Thymus (tissue), 11 donors: ENCODE measurements around the gene CA14. TPM values are rescaled to one million over a fixed set of nuclear protein-coding genes. Genes with fewer than 3 reads are reported as not detected.
A peak's percentile ranks its signal among the peaks of the same experiment; 100 is the strongest.
"Not testable (repeated sequence)": the region's sequence is repeated elsewhere in the genome, so short reads cannot be mapped to it uniquely, and the experiment has no call there.

Experiments
- DNase-seq, 9 donors: peaks; one replicate each; pipeline ENCODE4 v3.0.0-alpha.2; 2013; ENCODE audit warnings: low spot score in 9 of 9, low read depth in 6 of 9, missing footprints in 1 of 9
- H3K27ac ChIP-seq, 2 donors: one replicate each; pipeline ENCODE4 v1.5.1; 2013; ENCODE audit warnings: control low read depth in 1 of 2, low read depth in 1 of 2, low read length in 1 of 2, mild to moderate bottlenecking in 1 of 2, moderate library complexity in 1 of 2
- H3K27me3 ChIP-seq, 2 donors: one replicate each; pipeline ENCODE4 v1.5.1; 2013; ENCODE audit warnings: low read length in 1 of 2; ENCODE audit not compliant: control insufficient read depth in 2 of 2, insufficient read depth in 1 of 2
- H3K36me3 ChIP-seq, 2 donors: one replicate each; pipeline ENCODE4 v1.5.1; 2013; ENCODE audit warnings: low read length in 1 of 2, mild to moderate bottlenecking in 1 of 2, moderate library complexity in 1 of 2; ENCODE audit not compliant: control insufficient read depth in 2 of 2, insufficient read depth in 2 of 2
- H3K4me1 ChIP-seq, 2 donors: one replicate each; pipeline ENCODE4 v1.5.1; 2013; ENCODE audit warnings: low read length in 2 of 2; ENCODE audit not compliant: control insufficient read depth in 2 of 2, insufficient read depth in 2 of 2
- H3K4me3 ChIP-seq, 2 donors: one replicate each; pipeline ENCODE4 v1.5.1; 2013; ENCODE audit warnings: low read length in 2 of 2, control low read depth in 1 of 2, mild to moderate bottlenecking in 1 of 2
- H3K9me3 ChIP-seq, 2 donors: one replicate each; pipeline ENCODE4 v1.5.1; 2013; ENCODE audit warnings: low read length in 1 of 2, mild to moderate bottlenecking in 1 of 2; ENCODE audit not compliant: control insufficient read depth in 2 of 2, insufficient read depth in 1 of 2
- WGBS: extraction: QIAGEN DNeasy Blood & Tissue Kit; methylation state at CpG from one replicate; pipeline ENCODE4 v1.1.7; 2013; 5-methylcytosine and 5-hydroxymethylcytosine counted together
- polyA plus RNA-seq: library from polyadenylated mRNA; stranded (reverse); fragments of 200-250 nt; gene quantifications from one replicate; pipeline ENCODE4 v1.2.3, GENCODE V29; 2013
- total RNA-seq: library from RNA; stranded (reverse); fragments of 120-200 nt; gene quantifications from one replicate; pipeline ENCODE4 v1.2.4, GENCODE V29; 2013
- donor health status: healthy.

The CA14 gene
- total and polyA plus RNA-seq, 2 donors = 0.09 to 0.14 TPM

GRCh38 chr1:150234566-150235293 lies 22.8 kb upstream of the CA14 start:
- peak overlapping the region; percentile 92 to 94 for H3K4me3 ChIP-seq
- peak in 7 of 9 donors; percentile 42 to 82 (median 65) for DNase-seq
- under 1% methylated on average over 78 of the region's 78 CpGs for WGBS
- peak overlapping the region; percentile 97 to 98 for H3K27ac ChIP-seq
- H3K36me3 ChIP-seq = peaks cover 0 to 16% of the 10 kb centered on the region in 2 donors
- H3K9me3 ChIP-seq = no peaks in the 10 kb centered on the region
- H3K27me3 ChIP-seq = no peaks in the 10 kb centered on the region
- peaks cover 6 to 19% of the 10 kb centered on the region in 2 donors for H3K4me1 ChIP-seq

- Histone ChIP-seq H3K4me3 (peak overlapping the region; percentile 92 to 94), H3K4me1 (peaks cover 6 to 19% of the 10 kb centered on the region in 2 donors), H3K27ac (peak overlapping the region; percentile 97 to 98), H3K27me3 (no peaks in the 10 kb centered on the region), H3K9me3 (no peaks in the 10 kb centered on the region), H3K36me3 (peaks cover 0 to 11% of the 10 kb centered on the region in 2 donors)
- under 1% methylated on average over 27 of the region's 27 CpGs for WGBS
- DNase-seq = peak in 5 of 9 donors; percentile 15 to 65 (median 35)
Measured at GRCh38 chr1:150235294-150235851, 22.2 kb upstream of the CA14 start.

- H3K36me3 ChIP-seq = peaks cover 0 to 6% of the 10 kb centered on the region in 2 donors
- H3K27ac ChIP-seq = peak within 1 kb of the TSS; percentile 97 to 98
- no peaks in the 10 kb centered on the region for H3K9me3 ChIP-seq
- under 1% methylated on average over 33 of the region's 33 CpGs for WGBS
- H3K27me3 ChIP-seq = no peaks in the 10 kb centered on the region
- peaks cover 6 to 19% of the 10 kb centered on the region in 2 donors for H3K4me1 ChIP-seq
- peak; percentile 93 to 99 (median 97) for DNase-seq
- peak within 1 kb of the TSS; percentile 92 to 94 for H3K4me3 ChIP-seq
Measured at GRCh38 chr1:150235852-150236613, 21.5 kb upstream of the CA14 start, which contains the start of gene ANP32E. TSS of gene ANP32E (minus strand) at chr1:150236112. CDS start at chr1:150235786, 326 bp downstream.

GRCh38 chr1:150236614-150237100 lies 20.9 kb upstream of the CA14 start:
- H3K4me1 ChIP-seq = peaks cover 6 to 19% of the 10 kb centered on the region in 2 donors
- peak overlapping the region; percentile 92 to 94 for H3K4me3 ChIP-seq
- DNase-seq = no peak
- no peaks in the 10 kb centered on the region for H3K9me3 ChIP-seq
- WGBS = 44% methylated on average over 10 of the region's 10 CpGs
- no peaks in the 10 kb centered on the region for H3K27me3 ChIP-seq
- no peaks in the 10 kb centered on the region for H3K36me3 ChIP-seq
- H3K27ac ChIP-seq = peak overlapping the region; percentile 36 to 81

GRCh38 chr1:150237176-150237575 lies 20.4 kb upstream of the CA14 start:
- H3K9me3 ChIP-seq, H3K36me3 ChIP-seq, H3K4me3 ChIP-seq, H3K27me3 ChIP-seq, DNase-seq, H3K27ac ChIP-seq: not testable (repeated sequence)
- peaks cover 6 to 19% of the 10 kb centered on the region in 2 donors for H3K4me1 ChIP-seq
- 96% methylated on average over 13 of the region's 13 CpGs for WGBS

GRCh38 chr1:150237746-150238145 lies 19.8 kb upstream of the CA14 start:
- H3K4me1 ChIP-seq = peaks cover 6 to 19% of the 10 kb centered on the region in 2 donors
- H3K9me3 ChIP-seq = no peaks in the 10 kb centered on the region
- DNase-seq = no peak
- WGBS = 99% methylated on average over 21 of the region's 21 CpGs
- H3K27me3 ChIP-seq = no peaks in the 10 kb centered on the region
- no peak overlapping the region for H3K4me3 ChIP-seq
- no peak overlapping the region for H3K27ac ChIP-seq
- no peaks in the 10 kb centered on the region for H3K36me3 ChIP-seq

- Histone ChIP-seq H3K9me3 (no peaks in the 10 kb centered on the region), H3K4me3 (no peak overlapping the region), H3K27me3 (no peaks in the 10 kb centered on the region), H3K4me1 (no peaks in the 10 kb centered on the region), H3K27ac (no peak overlapping the region), H3K36me3 (no peaks in the 10 kb centered on the region)
- DNase-seq = no peak
- 97% methylated on average over 3 of the region's 3 CpGs for WGBS
Measured at GRCh38 chr1:150243003-150243402, 14.6 kb upstream of the CA14 start.

GRCh38 chr1:150249936-150250335 lies 7.6 kb upstream of the CA14 start:
- H3K27me3 ChIP-seq = peaks cover 0 to 2% of the 10 kb centered on the region in 2 donors
- WGBS = 95% methylated on average over 2 of the region's 2 CpGs

GRCh38 chr1:150256198-150256553 lies 1.4 kb upstream of the CA14 start:
- Histone ChIP-seq H3K36me3 (no peaks in the 10 kb centered on the region), H3K4me1 (peaks cover 0 to 18% of the 10 kb centered on the region in 2 donors), H3K27me3 (peaks cover 7 to 52% of the 10 kb centered on the region in 2 donors), H3K27ac (no peak overlapping the region), H3K4me3 (no peak overlapping the region), H3K9me3 (no peaks in the 10 kb centered on the region)
- WGBS = 5% methylated on average over 1 of the region's 1 CpG
- DNase-seq = no peak

More at GRCh38 chr1:150249936-150250335, 7.6 kb upstream of the CA14 start:
- Histone ChIP-seq H3K27ac (no peak overlapping the region), H3K9me3 (no peaks in the 10 kb centered on the region), H3K4me3 (no peak overlapping the region), H3K4me1 (no peaks in the 10 kb centered on the region), H3K36me3 (no peaks in the 10 kb centered on the region)
- DNase-seq = no peak
